NCI-H446 treated with DMSO at 0.1 percent for 48 hours (cell line): Measurements from ENCODE around the gene VSNL1.

Source experiments
- DNase-seq: peaks from one replicate; lab custom pipeline; 2025; lab: John Stamatoyannopoulos, UW

VSNL1 gene

GRCh38 chr2:17646081-17646554 lies 105.6 kb downstream of the VSNL1 start:
- DNase-seq = peak; percentile 63

GRCh38 chr2:17646838-17647701 lies 106.6 kb downstream of the VSNL1 start:
- DNase-seq = peak; percentile 44

- no peak for DNase-seq
Observed at GRCh38 chr2:17648581-17648980, 108.1 kb downstream of the VSNL1 start.

GRCh38 chr2:17649026-17649425 lies 108.5 kb downstream of the VSNL1 start:
- no peak for DNase-seq

GRCh38 chr2:17652681-17653394 lies 112.3 kb downstream of the VSNL1 start:
- no peak for DNase-seq

GRCh38 chr2:17657759-17658158 lies 117.3 kb downstream of the VSNL1 start:
- no peak for DNase-seq

- no peak for DNase-seq
Observed at GRCh38 chr2:17658251-17658843, 117.9 kb downstream of the VSNL1 start.

GRCh38 chr2:17660219-17660618 lies 119.7 kb downstream of the VSNL1 start:
- no peak for DNase-seq

- DNase-seq = no peak
Observed at GRCh38 chr2:17661460-17661859, 121.0 kb downstream of the VSNL1 start.

GRCh38 chr2:17662723-17663122 lies 122.2 kb downstream of the VSNL1 start:
- DNase-seq = no peak

GRCh38 chr2:17664534-17664933 lies 124.0 kb downstream of the VSNL1 start:
- no peak for DNase-seq

GRCh38 chr2:17667898-17668297 lies 127.4 kb downstream of the VSNL1 start:
- no peak for DNase-seq

GRCh38 chr2:17672583-17673317 lies 132.3 kb downstream of the VSNL1 start:
- DNase-seq = no peak

- no peak for DNase-seq
Observed at GRCh38 chr2:17674817-17675216, 134.3 kb downstream of the VSNL1 start.

- no peak for DNase-seq
Observed at GRCh38 chr2:17680119-17680518, 139.6 kb downstream of the VSNL1 start.

GRCh38 chr2:17682098-17682857 lies 141.8 kb downstream of the VSNL1 start:
- DNase-seq = no peak

- no peak for DNase-seq
Observed at GRCh38 chr2:17683981-17684380, 143.5 kb downstream of the VSNL1 start.

- no peak for DNase-seq
Observed at GRCh38 chr2:17688600-17688999, 148.1 kb downstream of the VSNL1 start.

- DNase-seq = no peak
Observed at GRCh38 chr2:17689010-17689409, 148.5 kb downstream of the VSNL1 start.

GRCh38 chr2:17690776-17691175 lies 150.3 kb downstream of the VSNL1 start:
- no peak for DNase-seq
